Femur (tissue), 1 donor: ENCODE results near the gene SCO1.
"Not testable (repeated sequence)": the region's sequence is repeated elsewhere in the genome, so short reads cannot be mapped to it uniquely, and the experiment has no call there.

Experiments
- DNase-seq: peaks from one replicate; pipeline ENCODE4 v3.0.0-alpha.2; 2017

SCO1 gene

GRCh38 chr17:10725262-10725661 lies 27.9 kb upstream of the SCO1 start:
- DNase-seq: no peak

- DNase-seq: no peak
Observed at GRCh38 chr17:10724546-10725195, 27.3 kb upstream of the SCO1 start.

GRCh38 chr17:10718547-10718946 lies 21.2 kb upstream of the SCO1 start:
- no peak for DNase-seq

- DNase-seq: no peak
Observed at GRCh38 chr17:10716218-10716617, 18.9 kb upstream of the SCO1 start.

- no peak for DNase-seq
Observed at GRCh38 chr17:10713318-10713717, 16.0 kb upstream of the SCO1 start.

- no peak for DNase-seq
Observed at GRCh38 chr17:10705727-10706126, 8.4 kb upstream of the SCO1 start.

GRCh38 chr17:10702574-10702973 lies 5.2 kb upstream of the SCO1 start:
- DNase-seq: no peak

GRCh38 chr17:10699856-10700255 lies 2.5 kb upstream of the SCO1 start:
- no peak for DNase-seq

GRCh38 chr17:10698096-10698818 lies 924 bp upstream of the SCO1 start:
- DNase-seq: no peak

GRCh38 chr17:10695875-10696407 lies 1.4 kb downstream of the SCO1 start:
- DNase-seq: not testable (repeated sequence)

GRCh38 chr17:10687499-10687898 lies 9.8 kb downstream of the SCO1 start:
- DNase-seq: no peak

- DNase-seq: no peak
Observed at GRCh38 chr17:10683853-10684252, 13.5 kb downstream of the SCO1 start.

GRCh38 chr17:10681866-10682446 lies 15.4 kb downstream of the SCO1 start:
- no peak for DNase-seq

GRCh38 chr17:10674704-10675103 lies 22.6 kb downstream of the SCO1 start:
- DNase-seq: no peak

- DNase-seq: no peak
Observed at GRCh38 chr17:10673312-10673711, 24.0 kb downstream of the SCO1 start.

- no peak for DNase-seq
Observed at GRCh38 chr17:10668775-10669174, 28.6 kb downstream of the SCO1 start.

GRCh38 chr17:10666906-10667305 lies 30.4 kb downstream of the SCO1 start:
- DNase-seq: no peak

GRCh38 chr17:10664571-10664970 lies 32.8 kb downstream of the SCO1 start:
- no peak for DNase-seq

GRCh38 chr17:10663231-10663630 lies 34.1 kb downstream of the SCO1 start:
- no peak for DNase-seq

GRCh38 chr17:10661437-10661836 lies 35.9 kb downstream of the SCO1 start:
- DNase-seq: peak; percentile 65

GRCh38 chr17:10657879-10658278 lies 39.5 kb downstream of the SCO1 start:
- peak; percentile 63 for DNase-seq

- peak; percentile 60 for DNase-seq
Observed at GRCh38 chr17:10657148-10657547, 40.2 kb downstream of the SCO1 start, which contains the start of gene MYH3. Gene MYH3 (minus strand): TSS chr17:10657309. CDS start chr17:10655064, 2,245 bp downstream.

GRCh38 chr17:10653987-10654386 lies 43.3 kb downstream of the SCO1 start:
- DNase-seq: no peak
